ENCODE measurements around the gene NTNG1. TPM values are rescaled to one million over a fixed set of nuclear protein-coding genes. Genes with fewer than 3 reads are reported as not detected.

NTNG1 gene
- total and polyA plus RNA-seq, 2 of the 8 experiments (the other 6 are each of a cell fraction or from before 2014, with no cell fraction given), result 1.2 to 4.1 TPM

DNA sequence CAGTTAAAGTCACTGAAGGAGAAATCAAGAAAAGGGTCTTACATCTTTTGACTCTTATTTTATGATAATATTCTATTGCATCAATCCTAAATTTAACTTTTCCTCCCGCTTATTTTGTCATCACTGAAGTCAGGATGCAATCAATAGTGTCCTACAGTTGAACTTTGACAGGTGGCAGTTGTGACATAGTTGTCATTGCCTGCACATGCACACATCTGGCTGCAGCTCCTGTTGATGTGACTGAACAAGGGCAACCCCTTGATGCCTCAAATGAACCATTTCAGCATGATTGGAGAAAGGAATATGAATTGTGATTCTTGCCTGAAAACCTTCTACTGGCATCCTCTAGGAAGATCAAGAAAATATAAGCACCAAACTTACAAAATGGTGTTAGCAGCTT is 157.7 kb downstream of the NTNG1 start (continued):
- TF ChIP-seq, protein P1, sequence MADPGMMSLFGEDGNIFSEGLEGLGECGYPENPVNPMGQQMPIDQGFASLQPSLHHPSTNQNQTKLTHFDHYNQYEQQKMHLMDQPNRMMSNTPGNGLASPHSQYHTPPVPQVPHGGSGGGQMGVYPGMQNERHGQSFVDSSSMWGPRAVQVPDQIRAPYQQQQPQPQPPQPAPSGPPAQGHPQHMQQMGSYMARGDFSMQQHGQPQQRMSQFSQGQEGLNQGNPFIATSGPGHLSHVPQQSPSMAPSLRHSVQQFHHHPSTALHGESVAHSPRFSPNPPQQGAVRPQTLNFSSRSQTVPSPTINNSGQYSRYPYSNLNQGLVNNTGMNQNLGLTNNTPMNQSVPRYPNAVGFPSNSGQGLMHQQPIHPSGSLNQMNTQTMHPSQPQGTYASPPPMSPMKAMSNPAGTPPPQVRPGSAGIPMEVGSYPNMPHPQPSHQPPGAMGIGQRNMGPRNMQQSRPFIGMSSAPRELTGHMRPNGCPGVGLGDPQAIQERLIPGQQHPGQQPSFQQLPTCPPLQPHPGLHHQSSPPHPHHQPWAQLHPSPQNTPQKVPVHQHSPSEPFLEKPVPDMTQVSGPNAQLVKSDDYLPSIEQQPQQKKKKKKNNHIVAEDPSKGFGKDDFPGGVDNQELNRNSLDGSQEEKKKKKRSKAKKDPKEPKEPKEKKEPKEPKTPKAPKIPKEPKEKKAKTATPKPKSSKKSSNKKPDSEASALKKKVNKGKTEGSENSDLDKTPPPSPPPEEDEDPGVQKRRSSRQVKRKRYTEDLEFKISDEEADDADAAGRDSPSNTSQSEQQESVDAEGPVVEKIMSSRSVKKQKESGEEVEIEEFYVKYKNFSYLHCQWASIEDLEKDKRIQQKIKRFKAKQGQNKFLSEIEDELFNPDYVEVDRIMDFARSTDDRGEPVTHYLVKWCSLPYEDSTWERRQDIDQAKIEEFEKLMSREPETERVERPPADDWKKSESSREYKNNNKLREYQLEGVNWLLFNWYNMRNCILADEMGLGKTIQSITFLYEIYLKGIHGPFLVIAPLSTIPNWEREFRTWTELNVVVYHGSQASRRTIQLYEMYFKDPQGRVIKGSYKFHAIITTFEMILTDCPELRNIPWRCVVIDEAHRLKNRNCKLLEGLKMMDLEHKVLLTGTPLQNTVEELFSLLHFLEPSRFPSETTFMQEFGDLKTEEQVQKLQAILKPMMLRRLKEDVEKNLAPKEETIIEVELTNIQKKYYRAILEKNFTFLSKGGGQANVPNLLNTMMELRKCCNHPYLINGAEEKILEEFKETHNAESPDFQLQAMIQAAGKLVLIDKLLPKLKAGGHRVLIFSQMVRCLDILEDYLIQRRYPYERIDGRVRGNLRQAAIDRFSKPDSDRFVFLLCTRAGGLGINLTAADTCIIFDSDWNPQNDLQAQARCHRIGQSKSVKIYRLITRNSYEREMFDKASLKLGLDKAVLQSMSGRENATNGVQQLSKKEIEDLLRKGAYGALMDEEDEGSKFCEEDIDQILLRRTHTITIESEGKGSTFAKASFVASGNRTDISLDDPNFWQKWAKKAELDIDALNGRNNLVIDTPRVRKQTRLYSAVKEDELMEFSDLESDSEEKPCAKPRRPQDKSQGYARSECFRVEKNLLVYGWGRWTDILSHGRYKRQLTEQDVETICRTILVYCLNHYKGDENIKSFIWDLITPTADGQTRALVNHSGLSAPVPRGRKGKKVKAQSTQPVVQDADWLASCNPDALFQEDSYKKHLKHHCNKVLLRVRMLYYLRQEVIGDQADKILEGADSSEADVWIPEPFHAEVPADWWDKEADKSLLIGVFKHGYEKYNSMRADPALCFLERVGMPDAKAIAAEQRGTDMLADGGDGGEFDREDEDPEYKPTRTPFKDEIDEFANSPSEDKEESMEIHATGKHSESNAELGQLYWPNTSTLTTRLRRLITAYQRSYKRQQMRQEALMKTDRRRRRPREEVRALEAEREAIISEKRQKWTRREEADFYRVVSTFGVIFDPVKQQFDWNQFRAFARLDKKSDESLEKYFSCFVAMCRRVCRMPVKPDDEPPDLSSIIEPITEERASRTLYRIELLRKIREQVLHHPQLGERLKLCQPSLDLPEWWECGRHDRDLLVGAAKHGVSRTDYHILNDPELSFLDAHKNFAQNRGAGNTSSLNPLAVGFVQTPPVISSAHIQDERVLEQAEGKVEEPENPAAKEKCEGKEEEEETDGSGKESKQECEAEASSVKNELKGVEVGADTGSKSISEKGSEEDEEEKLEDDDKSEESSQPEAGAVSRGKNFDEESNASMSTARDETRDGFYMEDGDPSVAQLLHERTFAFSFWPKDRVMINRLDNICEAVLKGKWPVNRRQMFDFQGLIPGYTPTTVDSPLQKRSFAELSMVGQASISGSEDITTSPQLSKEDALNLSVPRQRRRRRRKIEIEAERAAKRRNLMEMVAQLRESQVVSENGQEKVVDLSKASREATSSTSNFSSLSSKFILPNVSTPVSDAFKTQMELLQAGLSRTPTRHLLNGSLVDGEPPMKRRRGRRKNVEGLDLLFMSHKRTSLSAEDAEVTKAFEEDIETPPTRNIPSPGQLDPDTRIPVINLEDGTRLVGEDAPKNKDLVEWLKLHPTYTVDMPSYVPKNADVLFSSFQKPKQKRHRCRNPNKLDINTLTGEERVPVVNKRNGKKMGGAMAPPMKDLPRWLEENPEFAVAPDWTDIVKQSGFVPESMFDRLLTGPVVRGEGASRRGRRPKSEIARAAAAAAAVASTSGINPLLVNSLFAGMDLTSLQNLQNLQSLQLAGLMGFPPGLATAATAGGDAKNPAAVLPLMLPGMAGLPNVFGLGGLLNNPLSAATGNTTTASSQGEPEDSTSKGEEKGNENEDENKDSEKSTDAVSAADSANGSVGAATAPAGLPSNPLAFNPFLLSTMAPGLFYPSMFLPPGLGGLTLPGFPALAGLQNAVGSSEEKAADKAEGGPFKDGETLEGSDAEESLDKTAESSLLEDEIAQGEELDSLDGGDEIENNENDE (IDR thresholded peaks at IDR 0.05; ENCODE audit: insufficient replicate concordance, low read length), result no peak
- TF ChIP-seq EGR1 (IDR thresholded peaks at IDR 0.05; ENCODE audit: borderline replicate concordance, low read depth, low read length) (no peak), HDAC6 (IDR thresholded peaks at IDR 0.05; ENCODE audit: low read depth, low read length) (no peak), CHD1 (IDR thresholded peaks at IDR 0.05; ENCODE audit: low read depth, low read length) (no peak), YY1 (IDR thresholded peaks at IDR 0.05; ENCODE audit: low read depth, low read length) (no peak), RXRA (IDR thresholded peaks at IDR 0.05; ENCODE audit: insufficient read depth, low read depth, low read length) (no peak), NRF1 (IDR thresholded peaks at IDR 0.05; ENCODE audit: low read depth, low read length) (no peak), CHD2 (IDR thresholded peaks at IDR 0.05; ENCODE audit: low read length) (no peak)
